SK-N-SH treated with all-trans-retinoic acid at 6 μM for 48 hours (cell line): ENCODE measurements around the gene PRR20B.
"Not testable (repeated sequence)": the region's sequence is repeated elsewhere in the genome, so short reads cannot be mapped to it uniquely, and the experiment has no call there.

ENCODE experiments used
- ATAC-seq: fragments of 200-7000 bp; cut with Tn5 transposase; 3 replicates; pipeline ENCODE4 v1.9.1; 2020; ENCODE audit warnings: mild to moderate bottlenecking, moderate library complexity
- BACH2 ChIP-seq: fragments of 250-450 bp; sonication (Bioruptor Pico); IDR thresholded peaks from 2 replicates; pipeline ENCODE4 v1.9.0; 2021; ENCODE audit warnings: mild to moderate bottlenecking, borderline replicate concordance
- CREB5 ChIP-seq: fragments of 250-450 bp; sonication (Bioruptor Pico); IDR thresholded peaks from 2 replicates; pipeline ENCODE4 v1.5.1; 2020; ENCODE audit warnings: low read depth, mild to moderate bottlenecking, moderate library complexity
- ESRRG ChIP-seq: fragments of 250-450 bp; sonication (Bioruptor Pico); IDR thresholded peaks from 2 replicates; pipeline ENCODE4 v1.6.1; 2021; ENCODE audit warnings: mild to moderate bottlenecking
- GLIS3 ChIP-seq: fragments of 250-450 bp; sonication (Bioruptor Pico); IDR thresholded peaks from 2 replicates; pipeline ENCODE4 v1.5.0; 2020; ENCODE audit warnings: mild to moderate bottlenecking, moderate library complexity
- ISL1 ChIP-seq: fragments of 250-450 bp; sonication (Bioruptor Pico); IDR thresholded peaks from 2 replicates; pipeline ENCODE4 v2.1.2; 2022; ENCODE audit warnings: mild to moderate bottlenecking, moderate library complexity
- OSR1 ChIP-seq: fragments of 250-450 bp; sonication (Bioruptor Pico); IDR thresholded peaks from 2 replicates; pipeline ENCODE4 v1.8.0; 2022; ENCODE audit warnings: moderate library complexity, mild to moderate bottlenecking, inconsistent platforms
- POU6F1 ChIP-seq: fragments of 250-450 bp; sonication (Bioruptor Pico); IDR thresholded peaks from 2 replicates; pipeline ENCODE4 v1.8.0; 2021; ENCODE audit warnings: low read depth, mild to moderate bottlenecking, moderate library complexity, borderline replicate concordance
- PPARA ChIP-seq: fragments of 250-450 bp; sonication (Bioruptor Pico); IDR thresholded peaks from 2 replicates; pipeline ENCODE4 v1.5.0; 2020; ENCODE audit warnings: mild to moderate bottlenecking, borderline replicate concordance
- RARB ChIP-seq: fragments of 250-450 bp; sonication (Bioruptor Pico); IDR thresholded peaks from 2 replicates; pipeline ENCODE4 v1.8.0; 2021; ENCODE audit warnings: mild to moderate bottlenecking, moderate library complexity
- TCF4 ChIP-seq: fragments of 250-450 bp; sonication (Bioruptor Pico); IDR thresholded peaks from 2 replicates; pipeline ENCODE4 v1.8.0; 2021; ENCODE audit warnings: mild to moderate bottlenecking, moderate library complexity, borderline replicate concordance
- TOX ChIP-seq: fragments of 250-450 bp; sonication (Bioruptor Pico); IDR thresholded peaks from 2 replicates; pipeline ENCODE4 v1.8.0; 2021; ENCODE audit warnings: mild to moderate bottlenecking, moderate library complexity, borderline replicate concordance
- TSHZ2 ChIP-seq: fragments of 250-450 bp; sonication (Bioruptor Pico); IDR thresholded peaks from 2 replicates; pipeline ENCODE4 v1.5.0; 2020; ENCODE audit warnings: mild to moderate bottlenecking, moderate library complexity
- ZC3H10 ChIP-seq: fragments of 250-450 bp; sonication (Bioruptor Pico); IDR thresholded peaks from 2 replicates; pipeline ENCODE4 v1.5.1; 2021; ENCODE audit warnings: mild to moderate bottlenecking, moderate library complexity
- ZFP3 ChIP-seq: fragments of 250-450 bp; sonication (Bioruptor Pico); IDR thresholded peaks from 2 replicates; pipeline ENCODE4 v1.5.0; 2020; ENCODE audit warnings: mild to moderate bottlenecking, moderate library complexity
- ZFP30 ChIP-seq: fragments of 450-650 bp; formaldehyde crosslinking; IDR thresholded peaks from 2 replicates; pipeline ENCODE4 v1.5.0; 2022; ENCODE audit warnings: mild to moderate bottlenecking, moderate library complexity
- ZNF565 ChIP-seq: fragments of 450-650 bp; formaldehyde crosslinking; conservative IDR thresholded peaks from 2 replicates; pipeline ENCODE4 v1.5.0; 2020; ENCODE audit warnings: low read depth, mild to moderate bottlenecking, moderate library complexity
- ZNF70 ChIP-seq: fragments of 450-650 bp; formaldehyde crosslinking; IDR thresholded peaks from 2 replicates; pipeline ENCODE4 v1.5.0; 2020; ENCODE audit warnings: mild to moderate bottlenecking, moderate library complexity

Gene PRR20B

GRCh38 chr13:57136093-57136492 lies 11.2 kb upstream of the PRR20B start:
- ATAC-seq: no peak
- TF ChIP-seq CREB5 (CRISPR knock-in tag) (no peak), ESRRG (CRISPR knock-in tag) (no peak), TOX (CRISPR knock-in tag) (no peak), GLIS3 (CRISPR knock-in tag) (no peak), ISL1 (no peak), ZNF70 (no peak), PPARA (no peak), RARB (CRISPR knock-in tag) (no peak), ZFP30 (CRISPR knock-in tag) (no peak), OSR1 (CRISPR knock-in tag) (no peak)

GRCh38 chr13:57137585-57137984 lies 9.7 kb upstream of the PRR20B start:
- TF ChIP-seq ZFP30 (CRISPR knock-in tag) (no peak), POU6F1 (CRISPR knock-in tag) (no peak), ZNF565 (CRISPR knock-in tag) (no peak), OSR1 (CRISPR knock-in tag) (no peak), ZFP3 (CRISPR knock-in tag) (no peak), ZC3H10 (CRISPR knock-in tag) (no peak), PPARA (no peak), BACH2 (CRISPR knock-in tag) (no peak), TCF4 (CRISPR knock-in tag) (no peak), RARB (CRISPR knock-in tag) (no peak), GLIS3 (CRISPR knock-in tag) (no peak)
- no peak for ATAC-seq

- TF ChIP-seq BACH2 (CRISPR knock-in tag): no peak
- no peak for TF ChIP-seq GLIS3 (CRISPR knock-in tag)
- no peak for TF ChIP-seq OSR1 (CRISPR knock-in tag)
- TF ChIP-seq ZFP30 (CRISPR knock-in tag): no peak
- no peak for TF ChIP-seq ZFP3 (CRISPR knock-in tag)
- TF ChIP-seq TSHZ2: no peak
- TF ChIP-seq ESRRG (CRISPR knock-in tag): no peak
- ATAC-seq: no peak
These were observed 8.3 kb upstream of the PRR20B start for GRCh38 chr13:57138988-57139387.

GRCh38 chr13:57139781-57140180 lies 7.5 kb upstream of the PRR20B start:
- ATAC-seq: not testable (repeated sequence)

GRCh38 chr13:57140235-57140968 lies 6.9 kb upstream of the PRR20B start, which contains the start of gene PRR20A:
TSS of gene PRR20A (plus strand) at chr13:57140918. CDS start at chr13:57141305, 387 bp downstream.
- ATAC-seq: not testable (repeated sequence)

GRCh38 chr13:57148106-57148505 lies 818 bp downstream of the PRR20B start:
- ATAC-seq: not testable (repeated sequence)

GRCh38 chr13:57153761-57154160 lies 6.5 kb downstream of the PRR20B start, which contains the start of gene PRR20C:
TSS of gene PRR20C (plus strand) at chr13:57154061. CDS start at chr13:57154448, 387 bp downstream.
- ATAC-seq: not testable (repeated sequence)

- not testable (repeated sequence) for ATAC-seq
These were observed 13.0 kb downstream of the PRR20B start, which contains the start of gene PRR20D for GRCh38 chr13:57160332-57160731. TSS of gene PRR20D (plus strand) at chr13:57160632. CDS start at chr13:57161019, 387 bp downstream.

- ATAC-seq: not testable (repeated sequence)
These were observed 19.6 kb downstream of the PRR20B start, which contains the start of gene PRR20E for GRCh38 chr13:57166897-57167296. TSS of gene PRR20E (plus strand) at chr13:57167197. CDS start at chr13:57167584, 387 bp downstream.
